Measurements from ENCODE around the gene RBM20.

DNA sequence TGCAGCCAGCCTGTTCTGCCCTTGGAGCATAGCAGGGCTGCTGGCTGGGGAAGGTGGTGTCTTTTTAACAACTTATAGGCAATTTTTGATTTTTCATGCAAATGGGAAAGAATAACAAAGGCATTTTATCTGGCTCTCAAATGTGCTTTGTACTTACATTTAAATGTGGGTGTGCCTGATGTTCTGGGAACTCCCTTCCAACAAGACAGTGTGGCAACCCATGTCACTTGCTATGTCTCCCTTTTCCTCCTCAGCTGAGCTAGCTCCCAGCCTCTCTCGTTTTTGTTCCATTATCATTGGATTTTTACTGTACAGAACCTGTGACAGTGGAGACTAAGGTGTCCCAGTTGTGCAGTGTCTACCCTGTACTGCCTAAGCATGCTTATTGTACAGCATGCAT is 134.1 kb downstream of the RBM20 start:
- TF ChIP-seq POLR2AphosphoS5 (IDR thresholded peaks at IDR 0.05) (no peak), POLR2A (IDR thresholded peaks at IDR 0.05) (no peak)

Measured in gastroesophageal sphincter (tissue), 2 donors.